ENCODE results near the gene OR52W1. TPM values are rescaled to one million over a fixed set of nuclear protein-coding genes. Genes with fewer than 3 reads are reported as not detected.

Gene OR52W1
- total RNA-seq, 1 experiment from 2014 or later, result not detected

DNA sequence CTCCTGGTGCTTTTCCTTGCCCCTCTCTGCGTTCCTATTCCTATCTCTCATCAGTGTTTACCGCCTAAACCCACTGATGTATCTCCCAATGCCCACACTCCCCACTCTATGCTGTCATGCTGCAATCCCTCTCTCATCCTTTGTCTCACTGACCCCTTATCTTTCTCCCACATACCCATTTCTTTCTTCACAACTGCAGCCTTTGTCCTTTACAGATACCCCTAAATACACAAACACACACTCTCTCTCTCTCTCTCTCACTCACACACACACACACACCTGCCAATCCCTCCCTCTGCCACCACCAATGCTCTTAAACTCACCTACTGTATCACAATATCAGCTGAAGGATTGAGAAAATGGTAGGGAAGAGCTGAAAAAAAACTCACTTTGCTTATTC lies 23.6 kb upstream of the OR52W1 start:
- CTCF ChIA-PET, result no interaction called here
- ATAC-seq, result no peak
- H3K9me3 ChIP-seq (ENCODE audit: control insufficient read depth in 1 of 2, insufficient read depth in 1 of 2, low read depth in 1 of 2, low read length in 2 of 2), result no peaks in the 10 kb centered on the region
- H3K9ac ChIP-seq (ENCODE audit: low read length), result no peak overlapping the region
- H3K36me3 ChIP-seq (ENCODE audit: control insufficient read depth in 1 of 2, insufficient read depth in 2 of 2, low read length in 2 of 2), result no peaks in the 10 kb centered on the region
- H3K9me2 ChIP-seq (ENCODE audit: insufficient read depth), result no peaks in the 10 kb centered on the region
- no peaks in the 10 kb centered on the region for H4K20me1 ChIP-seq (ENCODE audit: insufficient read depth)
- H3K4me3 ChIP-seq (replicated peaks in 1 of 2; ENCODE audit: low read depth in 1 of 2, low read length in 2 of 2), result no peak overlapping the region
- DNase-seq (ENCODE audit: low read depth, low spot score), result no peak
- H3K79me2 ChIP-seq (ENCODE audit: insufficient read depth, low read length), result no peaks in the 10 kb centered on the region
- BruUV-seq (replicated peaks), result no TSS peak
- RAD21 ChIA-PET (ENCODE audit: low non-redundant PET in 1 of 2, low total read pairs in 2 of 2, uncharacterized antibody in 2 of 2, unreplicated experiment in 2 of 2), result no interaction called here
- intact Hi-C loops (cut with micrococcal nuclease), result no loop called here
- no peak overlapping the region for H3K27ac ChIP-seq (ENCODE audit: low read depth, low read length)
- H3K4me2 ChIP-seq (ENCODE audit: low read length), result no peak overlapping the region
- TF ChIP-seq REST (IDR thresholded peaks at IDR 0.05; ENCODE audit: low read depth) (no peak), SIN3A (IDR thresholded peaks at IDR 0.05; ENCODE audit: low read depth) (no peak)
- POLR2A ChIA-PET, result no interaction called here
- H3K4me1 ChIP-seq (ENCODE audit: control insufficient read depth in 1 of 2, insufficient read depth in 2 of 2, low read length in 2 of 2), result no peaks in the 10 kb centered on the region
- peaks cover 54% of the 10 kb centered on the region for H3K27me3 ChIP-seq (ENCODE audit: insufficient read depth, low read length)
- H2AFZ ChIP-seq (ENCODE audit: low read depth, low read length, poor library complexity, severe bottlenecking), result no peak overlapping the region

- intact Hi-C loops (cut with micrococcal nuclease), result no loop called here
- no peaks in the 10 kb centered on the region for H3K4me1 ChIP-seq (ENCODE audit: control insufficient read depth in 1 of 2, insufficient read depth in 2 of 2, low read length in 2 of 2)
- no peaks in the 10 kb centered on the region for H4K20me1 ChIP-seq (ENCODE audit: insufficient read depth)
- CTCF ChIA-PET, result no interaction called here
- RAD21 ChIA-PET (ENCODE audit: low non-redundant PET in 1 of 2, low total read pairs in 2 of 2, uncharacterized antibody in 2 of 2, unreplicated experiment in 2 of 2), result no interaction called here
- DNase-seq (ENCODE audit: low read depth, low spot score) (no peak), ATAC-seq (no peak)
- BruUV-seq (replicated peaks), result no TSS peak
- no peak overlapping the region for H3K27ac ChIP-seq (ENCODE audit: low read depth, low read length)
- no peak overlapping the region for H3K4me2 ChIP-seq (ENCODE audit: low read length)
- TF ChIP-seq POLR2AphosphoS5 (IDR thresholded peaks at IDR 0.05; ENCODE audit: low read depth, low read length) (no peak), ZNF274 (IDR thresholded peaks at IDR 0.05; ENCODE audit: low read depth, low read length) (no peak), CEBPB (IDR thresholded peaks at IDR 0.05; ENCODE audit: low read depth) (no peak), REST (IDR thresholded peaks at IDR 0.05; ENCODE audit: low read depth) (no peak), YY1 (IDR thresholded peaks at IDR 0.05; ENCODE audit: extremely low read depth, insufficient replicate concordance, low read depth, low read length) (no peak), ELF1 (IDR thresholded peaks at IDR 0.05; ENCODE audit: borderline replicate concordance, low read depth) (no peak)
- TF ChIP-seq, protein P1, sequence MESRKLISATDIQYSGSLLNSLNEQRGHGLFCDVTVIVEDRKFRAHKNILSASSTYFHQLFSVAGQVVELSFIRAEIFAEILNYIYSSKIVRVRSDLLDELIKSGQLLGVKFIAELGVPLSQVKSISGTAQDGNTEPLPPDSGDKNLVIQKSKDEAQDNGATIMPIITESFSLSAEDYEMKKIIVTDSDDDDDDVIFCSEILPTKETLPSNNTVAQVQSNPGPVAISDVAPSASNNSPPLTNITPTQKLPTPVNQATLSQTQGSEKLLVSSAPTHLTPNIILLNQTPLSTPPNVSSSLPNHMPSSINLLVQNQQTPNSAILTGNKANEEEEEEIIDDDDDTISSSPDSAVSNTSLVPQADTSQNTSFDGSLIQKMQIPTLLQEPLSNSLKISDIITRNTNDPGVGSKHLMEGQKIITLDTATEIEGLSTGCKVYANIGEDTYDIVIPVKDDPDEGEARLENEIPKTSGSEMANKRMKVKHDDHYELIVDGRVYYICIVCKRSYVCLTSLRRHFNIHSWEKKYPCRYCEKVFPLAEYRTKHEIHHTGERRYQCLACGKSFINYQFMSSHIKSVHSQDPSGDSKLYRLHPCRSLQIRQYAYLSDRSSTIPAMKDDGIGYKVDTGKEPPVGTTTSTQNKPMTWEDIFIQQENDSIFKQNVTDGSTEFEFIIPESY (IDR thresholded peaks at IDR 0.05; ENCODE audit: extremely low read depth, insufficient replicate concordance, low read length), result no peak
- POLR2A ChIA-PET, result no interaction called here
- H3K27me3 ChIP-seq (ENCODE audit: insufficient read depth, low read length), result peaks cover 37% of the 10 kb centered on the region
- H3K9me3 ChIP-seq (ENCODE audit: control insufficient read depth in 1 of 2, insufficient read depth in 1 of 2, low read depth in 1 of 2, low read length in 2 of 2), result no peaks in the 10 kb centered on the region
- H2AFZ ChIP-seq (ENCODE audit: low read depth, low read length, poor library complexity, severe bottlenecking), result no peak overlapping the region
- no peak overlapping the region for H3K9ac ChIP-seq (ENCODE audit: low read length)
- no peaks in the 10 kb centered on the region for H3K36me3 ChIP-seq (ENCODE audit: control insufficient read depth in 1 of 2, insufficient read depth in 2 of 2, low read length in 2 of 2)
- no peaks in the 10 kb centered on the region for H3K9me2 ChIP-seq (ENCODE audit: insufficient read depth)
- H3K79me2 ChIP-seq (ENCODE audit: insufficient read depth, low read length), result no peaks in the 10 kb centered on the region
- H3K4me3 ChIP-seq (replicated peaks in 1 of 2; ENCODE audit: low read depth in 1 of 2, low read length in 2 of 2), result no peak overlapping the region
These were observed 7.3 kb upstream of the OR52W1 start for GRCh38 chr11:6191742-6192141.

All from HCT116 (cell line).